ENCODE data around the gene PDCD1. TPM values are rescaled to one million over a fixed set of nuclear protein-coding genes. Genes with fewer than 3 reads are reported as not detected.
A peak's percentile ranks its signal among the peaks of the same experiment; 100 is the strongest.

Gene PDCD1
- total and polyA plus RNA-seq, 2 donors (not counting 1 experiment from before 2014, with no cell fraction given) = not detected

- Histone ChIP-seq H3K27me3 (ENCODE audit: control insufficient read depth, insufficient read depth, low read length) (peaks cover 29% of the 10 kb centered on the region), H3K4me2 (ENCODE audit: extremely low read depth, insufficient read depth, low read length) (no peak overlapping the region), H3K4me1 (ENCODE audit: control insufficient read depth, extremely low read depth, insufficient read depth, low read length) (no peaks in the 10 kb centered on the region), H3K36me3 (ENCODE audit: control insufficient read depth, insufficient read depth, low read length) (no peaks in the 10 kb centered on the region), H4K20me1 (ENCODE audit: control insufficient read depth, extremely low read depth, insufficient read depth, low read length) (no peaks in the 10 kb centered on the region), H3K9ac (ENCODE audit: insufficient read depth, low read length) (no peak overlapping the region), H3K9me3 (ENCODE audit: control insufficient read depth, insufficient read depth, low read depth, low read length) (no peaks in the 10 kb centered on the region), H3K27ac (ENCODE audit: insufficient read depth, low read length) (no peak overlapping the region), H2AFZ (ENCODE audit: low read length) (no peak overlapping the region), H3K79me2 (ENCODE audit: control insufficient read depth, insufficient read depth, low read length) (no peaks in the 10 kb centered on the region), H3K4me3 (replicated peaks in 1 of 4; ENCODE audit: control extremely low read depth in 1 of 4, insufficient read depth in 1 of 4, low read depth in 3 of 4, low read length in 4 of 4) (no peak overlapping the region)
- TF ChIP-seq CTCF (conservative IDR thresholded peaks at IDR 0.05 in 1 of 2, IDR thresholded peaks at IDR 0.05 in 1 of 2; ENCODE audit: low read depth in 1 of 2, low read length in 2 of 2) (no peak), EZH2 (IDR thresholded peaks at IDR 0.05; ENCODE audit: low read length, missing control alignments) (no peak)
- no peak for DNase-seq (ENCODE audit: low read depth in 2 of 2)
Measured at GRCh38 chr2:241867776-241868420, 9.2 kb upstream of the PDCD1 start.

- DNase-seq (ENCODE audit: low read depth in 2 of 2) = no peak
- no peak overlapping the region for H3K4me2 ChIP-seq (ENCODE audit: extremely low read depth, insufficient read depth, low read length)
- no peak overlapping the region for H3K9ac ChIP-seq (ENCODE audit: insufficient read depth, low read length)
- TF ChIP-seq EZH2 (IDR thresholded peaks at IDR 0.05; ENCODE audit: low read length, missing control alignments) (peak; percentile 24), CTCF (conservative IDR thresholded peaks at IDR 0.05 in 1 of 2, IDR thresholded peaks at IDR 0.05 in 1 of 2; ENCODE audit: low read depth in 1 of 2, low read length in 2 of 2) (no peak)
- no peak overlapping the region for H3K27ac ChIP-seq (ENCODE audit: insufficient read depth, low read length)
- no peaks in the 10 kb centered on the region for H3K79me2 ChIP-seq (ENCODE audit: control insufficient read depth, insufficient read depth, low read length)
- no peaks in the 10 kb centered on the region for H3K4me1 ChIP-seq (ENCODE audit: control insufficient read depth, extremely low read depth, insufficient read depth, low read length)
- no peaks in the 10 kb centered on the region for H3K36me3 ChIP-seq (ENCODE audit: control insufficient read depth, insufficient read depth, low read length)
- H2AFZ ChIP-seq (ENCODE audit: low read length) = no peak overlapping the region
- no peaks in the 10 kb centered on the region for H3K9me3 ChIP-seq (ENCODE audit: control insufficient read depth, insufficient read depth, low read depth, low read length)
- H3K27me3 ChIP-seq (ENCODE audit: control insufficient read depth, insufficient read depth, low read length) = peaks cover 29% of the 10 kb centered on the region
- H3K4me3 ChIP-seq (replicated peaks in 1 of 4; ENCODE audit: control extremely low read depth in 1 of 4, insufficient read depth in 1 of 4, low read depth in 3 of 4, low read length in 4 of 4) = no peak overlapping the region
- no peaks in the 10 kb centered on the region for H4K20me1 ChIP-seq (ENCODE audit: control insufficient read depth, extremely low read depth, insufficient read depth, low read length)
Measured at GRCh38 chr2:241866790-241867645, 8.3 kb upstream of the PDCD1 start.

GRCh38 chr2:241865957-241866789, 7.5 kb upstream of the PDCD1 start:
- no peak overlapping the region for H3K4me2 ChIP-seq (ENCODE audit: extremely low read depth, insufficient read depth, low read length)
- TF ChIP-seq CTCF (conservative IDR thresholded peaks at IDR 0.05 in 1 of 2, IDR thresholded peaks at IDR 0.05 in 1 of 2; ENCODE audit: low read depth in 1 of 2, low read length in 2 of 2) (no peak), EZH2 (IDR thresholded peaks at IDR 0.05; ENCODE audit: low read length, missing control alignments) (peak; percentile 38)
- H3K27ac ChIP-seq (ENCODE audit: insufficient read depth, low read length) = no peak overlapping the region
- H3K4me3 ChIP-seq (replicated peaks in 1 of 4; ENCODE audit: control extremely low read depth in 1 of 4, insufficient read depth in 1 of 4, low read depth in 3 of 4, low read length in 4 of 4) = no peak overlapping the region
- H3K27me3 ChIP-seq (ENCODE audit: control insufficient read depth, insufficient read depth, low read length) = peaks cover 29% of the 10 kb centered on the region
- H2AFZ ChIP-seq (ENCODE audit: low read length) = no peak overlapping the region
- H3K4me1 ChIP-seq (ENCODE audit: control insufficient read depth, extremely low read depth, insufficient read depth, low read length) = no peaks in the 10 kb centered on the region
- no peaks in the 10 kb centered on the region for H4K20me1 ChIP-seq (ENCODE audit: control insufficient read depth, extremely low read depth, insufficient read depth, low read length)
- no peak for DNase-seq (ENCODE audit: low read depth in 2 of 2)
- no peaks in the 10 kb centered on the region for H3K36me3 ChIP-seq (ENCODE audit: control insufficient read depth, insufficient read depth, low read length)
- H3K79me2 ChIP-seq (ENCODE audit: control insufficient read depth, insufficient read depth, low read length) = no peaks in the 10 kb centered on the region
- H3K9ac ChIP-seq (ENCODE audit: insufficient read depth, low read length) = no peak overlapping the region
- no peaks in the 10 kb centered on the region for H3K9me3 ChIP-seq (ENCODE audit: control insufficient read depth, insufficient read depth, low read depth, low read length)
